ENCODE measurements around the gene NCAPG2. TPM values are rescaled to one million over a fixed set of nuclear protein-coding genes. Genes with fewer than 3 reads are reported as not detected.
"Not testable (repeated sequence)": the region's sequence is repeated elsewhere in the genome, so short reads cannot be mapped to it uniquely, and the experiment has no call there.

NCAPG2 gene
- total RNA-seq, 2 donors from 2014 or later, result 129 to 134 TPM

DNA sequence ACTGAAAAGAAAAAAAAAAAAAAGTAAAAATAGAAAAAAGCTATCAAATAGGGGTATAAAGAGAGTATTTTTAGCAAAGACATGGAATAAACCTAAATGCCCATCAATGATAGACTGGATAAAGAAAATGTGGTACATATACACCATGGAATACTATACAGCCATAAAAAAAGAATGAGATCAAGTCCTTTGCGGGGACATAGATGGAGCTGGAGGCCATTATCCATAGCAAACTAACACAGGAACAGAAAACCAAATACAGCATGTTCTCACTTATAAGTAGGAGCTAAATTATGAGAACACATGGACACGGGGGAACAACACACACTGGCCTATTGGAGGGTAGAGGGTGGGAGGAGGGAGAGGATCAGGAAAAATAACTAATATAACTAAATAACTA, 7.0 kb downstream of the NCAPG2 start:
- not testable (repeated sequence) for H3K27ac Mint-ChIP-seq; ATAC-seq (replicated peaks in 1 of 2); H3K4me3 Mint-ChIP-seq; H3K27me3 Mint-ChIP-seq (ENCODE audit: low read depth); DNase-seq; H3K9me3 Mint-ChIP-seq
- Mint-ChIP-seq H3K4me1 (ENCODE audit: low read depth) (peaks cover 44% of the 10 kb centered on the region), H3K36me3 (ENCODE audit: insufficient read depth in 2 of 2) (peaks cover 20 to 51% of the 10 kb centered on the region in 2 donors)

DNA sequence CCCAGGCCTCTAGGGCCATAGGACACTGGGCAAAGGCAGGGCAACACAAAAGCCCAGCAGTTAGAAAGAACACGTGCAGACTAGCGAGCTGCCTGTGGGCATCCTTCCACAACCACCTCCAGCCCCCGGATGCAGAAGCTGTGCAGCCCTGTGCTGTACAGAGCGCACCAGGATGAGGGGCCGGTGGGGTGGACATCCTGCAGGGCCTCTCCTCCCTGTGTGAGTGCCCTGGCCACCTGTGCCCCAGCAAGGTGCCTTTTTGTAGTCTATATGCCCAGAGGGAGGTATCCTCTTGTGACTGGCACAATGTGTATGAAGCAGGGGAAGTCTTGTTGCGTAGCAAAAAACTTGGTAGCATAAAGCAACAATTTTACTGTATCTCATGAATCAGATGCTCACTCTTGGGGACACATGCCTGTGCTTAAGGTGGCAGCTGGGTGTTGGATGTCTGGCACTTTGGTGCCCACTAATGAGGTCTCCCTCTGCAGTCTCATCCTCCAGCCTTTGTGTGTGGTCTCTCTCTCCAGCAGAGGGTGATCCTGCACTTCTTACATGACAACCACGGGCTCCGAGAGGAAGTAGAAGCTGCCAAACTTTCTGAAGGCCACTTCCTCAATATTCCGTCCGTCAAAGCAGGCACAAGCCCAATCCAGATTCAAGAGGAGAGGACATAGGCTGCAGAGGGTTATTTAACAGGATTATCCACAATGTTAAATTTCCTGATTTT, 8.7 kb downstream of the NCAPG2 start:
- Mint-ChIP-seq H3K4me1 (ENCODE audit: low read depth) (peaks cover 28% of the 10 kb centered on the region), H3K9me3 (no peaks in the 10 kb centered on the region), H3K27ac (peak overlapping the region; percentile 6), H3K4me3 (no peak overlapping the region), H3K36me3 (ENCODE audit: insufficient read depth in 2 of 2) (peaks cover 15 to 46% of the 10 kb centered on the region in 2 donors), H3K27me3 (ENCODE audit: low read depth) (no peaks in the 10 kb centered on the region)
- DNase-seq (peak in 1 of 2 donors; percentile 15), ATAC-seq (replicated peaks in 1 of 2) (peak; percentile 45 to 77)

DNA sequence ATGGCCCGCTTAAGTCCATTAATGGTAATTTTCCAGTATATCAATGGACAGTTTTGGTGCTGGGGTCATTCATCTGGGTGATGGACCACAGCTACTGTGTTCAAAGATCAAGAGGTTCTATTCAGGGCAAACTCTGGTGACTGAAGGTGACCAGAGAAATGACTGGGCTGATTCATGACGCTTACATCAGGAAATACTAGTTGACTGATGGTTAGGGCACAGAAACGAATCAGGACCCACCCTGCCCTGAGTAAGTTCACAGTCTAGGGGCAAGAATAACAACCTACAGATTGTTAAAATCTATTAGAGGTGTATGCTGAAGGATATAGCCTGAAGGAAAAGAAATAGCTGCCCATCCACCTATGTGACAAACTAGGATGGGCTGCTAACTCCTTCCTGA, 9.5 kb downstream of the NCAPG2 start:
- Mint-ChIP-seq H3K27ac (peak overlapping the region; percentile 13), H3K36me3 (ENCODE audit: insufficient read depth in 2 of 2) (peaks cover 14 to 42% of the 10 kb centered on the region in 2 donors), H3K27me3 (ENCODE audit: low read depth) (no peaks in the 10 kb centered on the region), H3K9me3 (no peaks in the 10 kb centered on the region), H3K4me3 (no peak overlapping the region), H3K4me1 (ENCODE audit: low read depth) (peaks cover 25% of the 10 kb centered on the region)
- ATAC-seq (replicated peaks in 1 of 2) (peak in 1 of 2 donors; percentile 45), DNase-seq (no peak)

DNA sequence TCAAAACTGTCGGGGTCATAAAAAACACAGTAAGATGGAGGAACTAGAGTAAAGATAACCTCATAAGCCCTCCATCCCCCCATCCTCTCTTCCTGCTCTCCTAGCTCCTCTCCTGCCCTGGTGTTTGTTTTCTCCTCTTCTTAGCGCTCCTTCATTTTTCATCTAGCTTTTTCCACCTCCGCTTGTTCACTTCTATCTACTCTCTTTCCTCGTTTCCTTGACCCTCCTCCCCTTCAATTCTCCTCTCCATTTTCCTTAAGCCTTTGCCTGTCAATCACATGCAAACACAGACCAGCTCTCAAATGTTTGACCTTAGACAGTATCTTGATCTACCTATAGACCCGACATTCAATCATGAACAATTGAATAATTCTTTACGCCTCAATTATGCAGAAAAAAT, 10.0 kb downstream of the NCAPG2 start:
- H3K27ac Mint-ChIP-seq, result no peak overlapping the region
- DNase-seq (no peak), ATAC-seq (replicated peaks in 1 of 2) (no peak)
- H3K4me1 Mint-ChIP-seq (ENCODE audit: low read depth), result peaks cover 24% of the 10 kb centered on the region
- H3K9me3 Mint-ChIP-seq, result no peaks in the 10 kb centered on the region
- no peaks in the 10 kb centered on the region for H3K27me3 Mint-ChIP-seq (ENCODE audit: low read depth)
- H3K36me3 Mint-ChIP-seq (ENCODE audit: insufficient read depth in 2 of 2), result peaks cover 14 to 43% of the 10 kb centered on the region in 2 donors
- H3K4me3 Mint-ChIP-seq, result no peak overlapping the region

DNA sequence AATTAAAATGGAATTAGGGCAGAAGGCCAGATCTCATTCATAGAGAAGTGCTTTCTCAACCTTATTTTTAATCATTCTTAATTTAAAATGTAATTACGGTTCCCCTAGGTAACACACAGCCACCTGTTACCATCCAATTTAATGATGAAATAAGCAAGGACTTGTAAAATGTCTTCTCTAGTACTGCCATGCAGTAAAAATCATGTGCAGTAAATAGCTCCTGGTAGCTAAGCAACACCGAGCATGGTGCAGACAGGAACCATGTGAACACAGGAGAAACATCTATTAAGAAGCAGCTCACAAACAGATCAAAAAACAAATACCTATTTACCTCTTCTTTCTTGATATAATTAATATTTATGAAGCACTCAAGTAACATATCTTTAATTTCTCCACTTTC, 15.1 kb downstream of the NCAPG2 start:
- Mint-ChIP-seq H3K27ac (no peak overlapping the region), H3K36me3 (ENCODE audit: insufficient read depth in 2 of 2) (peaks cover 6 to 42% of the 10 kb centered on the region in 2 donors), H3K4me3 (no peak overlapping the region), H3K4me1 (ENCODE audit: low read depth) (no peaks in the 10 kb centered on the region), H3K9me3 (no peaks in the 10 kb centered on the region), H3K27me3 (ENCODE audit: low read depth) (no peaks in the 10 kb centered on the region)
- ATAC-seq (replicated peaks in 1 of 2), result no peak
- no peak for DNase-seq

DNA sequence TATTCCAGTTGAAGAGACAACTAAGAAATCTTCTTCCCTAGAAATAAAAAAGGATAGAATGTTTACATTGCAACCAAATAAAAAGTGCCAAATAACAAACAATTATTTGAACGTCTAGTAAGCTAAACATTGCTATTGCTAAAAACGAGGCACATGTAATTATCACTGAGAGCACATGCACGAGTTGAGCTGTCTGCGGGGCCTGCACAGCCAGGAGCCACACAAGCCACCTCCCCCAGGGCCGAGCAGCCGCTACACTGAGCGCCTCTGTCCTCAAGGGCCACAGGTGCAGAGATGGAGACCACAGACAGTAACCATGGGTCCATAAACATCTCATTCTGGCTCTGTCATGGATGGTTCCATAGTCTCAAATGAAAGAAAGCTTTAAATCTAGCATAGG, 17.2 kb downstream of the NCAPG2 start:
- H3K36me3 Mint-ChIP-seq (ENCODE audit: insufficient read depth in 2 of 2), result peaks cover 7 to 38% of the 10 kb centered on the region in 2 donors
- no peak overlapping the region for H3K4me3 Mint-ChIP-seq
- ATAC-seq (replicated peaks in 1 of 2) (no peak), DNase-seq (no peak)
- H3K27me3 Mint-ChIP-seq (ENCODE audit: low read depth), result no peaks in the 10 kb centered on the region
- no peak overlapping the region for H3K27ac Mint-ChIP-seq
- no peaks in the 10 kb centered on the region for H3K4me1 Mint-ChIP-seq (ENCODE audit: low read depth)
- H3K9me3 Mint-ChIP-seq, result no peaks in the 10 kb centered on the region

DNA sequence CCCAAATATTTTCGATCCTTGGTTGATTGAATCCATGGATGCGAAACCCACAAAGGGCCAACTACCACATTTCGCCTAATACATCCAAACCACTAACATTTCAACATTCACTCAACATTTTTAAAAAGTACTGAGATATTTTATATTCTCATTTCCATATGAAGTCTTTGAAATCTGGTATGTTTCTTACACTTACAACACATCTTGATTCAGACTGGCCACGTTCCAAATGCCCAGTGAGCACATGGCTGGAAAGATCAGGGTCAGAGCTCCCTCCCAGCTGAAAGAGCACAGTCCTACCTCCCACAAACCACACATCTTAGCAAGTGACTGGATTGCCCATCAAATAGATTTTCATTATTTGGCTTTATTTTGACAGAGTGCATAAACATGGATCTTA, 18.9 kb downstream of the NCAPG2 start:
- H3K9me3 Mint-ChIP-seq, result no peaks in the 10 kb centered on the region
- no peaks in the 10 kb centered on the region for H3K27me3 Mint-ChIP-seq (ENCODE audit: low read depth)
- no peaks in the 10 kb centered on the region for H3K4me1 Mint-ChIP-seq (ENCODE audit: low read depth)
- H3K4me3 Mint-ChIP-seq, result no peak overlapping the region
- H3K27ac Mint-ChIP-seq, result no peak overlapping the region
- no peak for DNase-seq
- H3K36me3 Mint-ChIP-seq (ENCODE audit: insufficient read depth in 2 of 2), result peaks cover 7 to 34% of the 10 kb centered on the region in 2 donors
- no peak for ATAC-seq (replicated peaks in 1 of 2)

DNA sequence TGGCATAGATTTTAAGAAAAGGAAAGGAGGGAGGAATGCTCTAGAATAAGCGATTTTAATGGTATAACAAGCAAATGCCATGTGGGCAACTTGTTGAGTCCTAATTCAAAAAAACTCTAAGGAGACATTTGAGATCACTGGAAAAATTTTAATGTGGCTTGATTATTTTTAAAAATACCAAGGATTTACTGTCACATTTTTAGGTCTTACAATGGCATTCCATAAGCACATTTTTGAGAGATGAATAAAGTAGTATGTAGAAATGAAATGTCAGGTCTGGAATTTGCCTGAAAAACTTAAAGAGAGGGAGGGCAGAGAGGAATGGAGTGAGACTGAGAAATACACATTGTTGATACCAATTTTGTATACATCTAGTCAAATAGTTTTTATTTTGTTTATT, 20.3 kb downstream of the NCAPG2 start:
- no peak for ATAC-seq (replicated peaks in 1 of 2)
- DNase-seq, result no peak
- H3K27ac Mint-ChIP-seq, result no peak overlapping the region
- H3K4me1 Mint-ChIP-seq (ENCODE audit: low read depth), result no peaks in the 10 kb centered on the region
- H3K9me3 Mint-ChIP-seq, result no peaks in the 10 kb centered on the region
- H3K27me3 Mint-ChIP-seq (ENCODE audit: low read depth), result no peaks in the 10 kb centered on the region
- H3K36me3 Mint-ChIP-seq (ENCODE audit: insufficient read depth in 2 of 2), result peaks cover 7 to 35% of the 10 kb centered on the region in 2 donors
- H3K4me3 Mint-ChIP-seq, result no peak overlapping the region

DNA sequence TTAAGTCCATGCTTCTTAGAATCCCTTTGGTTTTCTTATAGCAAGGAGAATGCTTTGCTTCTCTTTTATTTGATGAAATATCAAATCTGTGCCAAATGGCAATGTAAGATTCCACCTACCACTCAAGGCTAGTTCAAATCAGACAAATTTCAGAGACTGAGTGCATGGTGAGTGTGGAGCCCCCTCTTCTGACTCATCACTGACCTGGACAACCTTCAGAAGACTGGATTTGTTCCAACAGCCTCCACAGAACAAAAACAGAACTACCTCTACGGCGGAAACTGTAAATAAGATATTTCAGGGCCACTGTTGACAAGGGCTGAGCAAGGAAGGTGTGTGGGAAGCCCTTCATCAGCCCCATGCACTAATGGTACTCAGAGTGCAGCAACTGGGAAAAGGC, 21.1 kb downstream of the NCAPG2 start:
- no peak overlapping the region for H3K27ac Mint-ChIP-seq
- no peaks in the 10 kb centered on the region for H3K27me3 Mint-ChIP-seq (ENCODE audit: low read depth)
- peaks cover 4 to 33% of the 10 kb centered on the region in 2 donors for H3K36me3 Mint-ChIP-seq (ENCODE audit: insufficient read depth in 2 of 2)

DNA sequence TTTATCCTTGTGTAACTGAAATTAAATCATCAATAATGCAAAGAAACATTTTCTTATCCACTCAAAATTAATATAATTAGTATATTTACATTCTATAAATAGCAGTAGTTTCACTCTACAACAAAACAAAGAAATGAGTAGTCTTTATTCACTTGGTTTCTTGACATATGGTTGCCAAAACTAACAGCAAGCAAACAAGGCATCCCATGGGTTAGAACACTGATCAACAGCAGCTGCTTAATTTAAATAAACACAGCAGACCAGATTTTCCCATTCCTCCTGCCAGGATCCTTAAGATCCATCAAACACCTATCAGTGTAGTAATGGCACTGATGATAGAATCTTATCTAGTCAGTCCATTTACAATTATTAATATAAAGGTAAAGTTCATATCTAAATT, 22.1 kb downstream of the NCAPG2 start:
- Mint-ChIP-seq H3K4me3 (no peak overlapping the region), H3K36me3 (ENCODE audit: insufficient read depth in 2 of 2) (peaks cover 4 to 23% of the 10 kb centered on the region in 2 donors), H3K4me1 (ENCODE audit: low read depth) (no peaks in the 10 kb centered on the region), H3K27ac (no peak overlapping the region), H3K27me3 (ENCODE audit: low read depth) (no peaks in the 10 kb centered on the region), H3K9me3 (no peaks in the 10 kb centered on the region)
- DNase-seq (no peak), ATAC-seq (replicated peaks in 1 of 2) (no peak)

More for the DNA sequence above, 21.1 kb downstream of the NCAPG2 start:
- ATAC-seq (replicated peaks in 1 of 2) (no peak), DNase-seq (no peak)
- Mint-ChIP-seq H3K4me1 (ENCODE audit: low read depth) (no peaks in the 10 kb centered on the region), H3K4me3 (no peak overlapping the region), H3K9me3 (no peaks in the 10 kb centered on the region)

DNA sequence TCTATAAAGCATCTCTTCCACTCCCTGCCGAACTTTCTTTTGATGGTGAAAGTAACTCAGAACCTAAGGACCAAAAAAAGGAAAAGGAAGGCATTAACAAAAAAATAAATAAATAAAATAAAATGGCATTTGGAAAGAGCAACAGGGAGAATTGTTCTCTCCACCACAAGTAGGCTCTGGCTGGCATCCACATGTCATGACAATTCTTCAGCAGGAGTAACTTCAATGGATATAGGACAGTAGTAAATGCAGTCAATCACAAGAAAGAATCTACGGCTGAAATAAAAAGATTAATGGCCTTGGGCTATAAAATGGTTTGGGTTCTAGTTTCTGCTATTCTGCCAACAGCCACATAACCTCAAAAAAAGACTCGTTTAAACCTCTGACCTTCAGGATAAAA, 23.9 kb downstream of the NCAPG2 start:
- ATAC-seq (replicated peaks in 1 of 2), result no peak
- Mint-ChIP-seq H3K4me3 (no peak overlapping the region), H3K36me3 (ENCODE audit: insufficient read depth in 2 of 2) (peaks cover 8 to 28% of the 10 kb centered on the region in 2 donors), H3K9me3 (no peaks in the 10 kb centered on the region), H3K27me3 (ENCODE audit: low read depth) (no peaks in the 10 kb centered on the region), H3K4me1 (ENCODE audit: low read depth) (peaks cover 6% of the 10 kb centered on the region), H3K27ac (no peak overlapping the region)
- no peak for DNase-seq

DNA sequence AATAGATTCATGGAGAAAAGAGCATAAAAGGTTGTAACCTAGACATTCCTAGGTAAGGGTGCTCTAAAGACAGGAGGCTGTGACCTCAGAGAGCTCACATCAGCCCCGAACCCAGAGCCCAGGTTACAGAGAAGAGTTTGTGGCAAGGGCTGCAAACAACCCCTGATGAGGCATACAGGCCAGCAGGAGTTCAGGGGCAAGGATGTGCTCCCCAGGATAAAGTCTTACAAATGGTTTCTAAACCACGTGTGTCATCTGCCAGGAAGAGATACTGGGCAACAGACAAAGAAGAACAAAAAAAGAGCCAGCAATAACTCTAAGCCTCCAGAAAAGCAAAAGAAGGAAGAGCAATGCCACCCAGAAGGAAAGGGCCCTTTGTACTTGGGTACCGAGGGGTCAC, 27.7 kb downstream of the NCAPG2 start:
- peaks cover 6% of the 10 kb centered on the region for H3K4me1 Mint-ChIP-seq (ENCODE audit: low read depth)
- H3K4me3 Mint-ChIP-seq, result peak overlapping the region in 1 of 2 donors; percentile 2
- DNase-seq, result peak in 1 of 2 donors; percentile 6
- H3K27ac Mint-ChIP-seq, result no peak overlapping the region
- H3K9me3 Mint-ChIP-seq, result no peaks in the 10 kb centered on the region
- ATAC-seq (replicated peaks in 1 of 2), result peak; percentile 32 to 77
- H3K36me3 Mint-ChIP-seq (ENCODE audit: insufficient read depth in 2 of 2), result peaks cover 12 to 46% of the 10 kb centered on the region in 2 donors
- no peaks in the 10 kb centered on the region for H3K27me3 Mint-ChIP-seq (ENCODE audit: low read depth)

DNA sequence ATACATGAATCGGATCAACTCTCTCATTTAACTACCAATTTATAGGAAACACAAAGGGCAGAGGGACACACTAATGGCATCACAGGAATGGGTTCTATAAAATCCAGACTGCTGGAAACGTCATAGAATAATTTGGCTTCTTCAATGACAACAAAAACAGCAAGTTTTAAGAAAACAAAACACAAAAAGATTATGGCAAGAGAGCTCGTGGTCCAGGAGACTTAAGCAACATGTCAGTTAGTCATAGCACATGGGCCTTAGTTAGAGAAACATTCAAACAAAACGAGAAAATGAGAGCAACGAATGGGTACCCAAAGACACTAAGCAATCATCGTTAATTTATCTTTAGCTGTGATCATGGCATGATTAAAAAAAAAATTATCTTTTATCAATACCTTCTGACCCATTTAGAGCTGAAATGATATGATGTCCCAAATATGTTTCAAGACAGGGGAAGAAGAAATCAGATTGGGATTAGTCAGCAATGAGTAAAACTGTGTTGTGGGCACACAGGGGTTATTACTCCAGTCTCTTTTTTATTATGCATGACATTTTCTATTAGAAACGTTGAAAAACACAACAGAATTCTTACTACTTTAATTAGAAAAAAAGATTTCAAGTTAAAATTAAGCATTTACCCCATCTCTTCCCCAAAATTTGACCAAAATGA, 28.3 kb downstream of the NCAPG2 start:
- no peaks in the 10 kb centered on the region for H3K27me3 Mint-ChIP-seq (ENCODE audit: low read depth)
- H3K27ac Mint-ChIP-seq, result no peak overlapping the region
- H3K4me1 Mint-ChIP-seq (ENCODE audit: low read depth), result peaks cover 6% of the 10 kb centered on the region
- DNase-seq (no peak), ATAC-seq (replicated peaks in 1 of 2) (peak in 1 of 2 donors; percentile 75)
- no peak overlapping the region for H3K4me3 Mint-ChIP-seq
- peaks cover 14 to 52% of the 10 kb centered on the region in 2 donors for H3K36me3 Mint-ChIP-seq (ENCODE audit: insufficient read depth in 2 of 2)
- no peaks in the 10 kb centered on the region for H3K9me3 Mint-ChIP-seq
